Measurements from ENCODE around the gene ETV3L. TPM values are rescaled to one million over a fixed set of nuclear protein-coding genes. Genes with fewer than 3 reads are reported as not detected.

The ETV3L gene
- total and polyA plus RNA-seq, 2 of the 8 experiments (the other 6 are each of a cell fraction or from before 2014, with no cell fraction given) = 0.17 to 0.26 TPM

DNA sequence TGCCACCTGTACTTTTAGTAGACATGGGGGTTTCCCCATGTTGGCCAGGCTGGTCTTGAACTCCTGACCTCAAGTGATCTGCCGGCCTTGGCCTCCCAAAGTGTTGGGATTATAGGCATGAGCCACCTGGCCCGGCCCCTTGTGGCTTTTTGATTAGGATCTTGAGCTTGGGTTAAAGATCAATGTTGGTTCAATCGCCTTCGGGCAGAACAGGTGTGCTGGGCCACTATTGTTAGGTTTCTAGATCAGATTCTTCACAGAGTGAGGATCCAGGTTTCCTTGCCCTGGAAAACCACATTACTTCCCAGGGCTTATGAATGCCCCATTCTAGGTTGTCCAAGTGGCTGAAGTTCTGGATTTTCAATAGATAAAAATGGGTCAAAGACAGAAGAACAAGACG lies 32.5 kb upstream of the ETV3L start:
- Histone ChIP-seq H3K4me3 (ENCODE audit: extremely low read depth in 1 of 4, insufficient read depth in 2 of 4, low read depth in 3 of 4, low read length in 4 of 4) (no peak overlapping the region), H4K8ac (ENCODE audit: extremely low read depth, insufficient read depth, low read length) (no peak overlapping the region), H3K14ac (ENCODE audit: insufficient read length) (no peak overlapping the region), H3K4ac (replicated peaks; ENCODE audit: insufficient read length, low read depth, low read length) (no peak overlapping the region), H2BK5ac (ENCODE audit: low read depth, low read length) (no peak overlapping the region), H4K5ac (ENCODE audit: insufficient read length, low read depth, low read length) (no peak overlapping the region), H2BK20ac (ENCODE audit: low read length) (no peak overlapping the region), H3K79me1 (ENCODE audit: low read depth, low read length) (peaks cover 5% of the 10 kb centered on the region; the same call in 1 of the 2 replicates), H3K27ac (ENCODE audit: low read depth, low read length) (no peak overlapping the region), H4K91ac (replicated peaks; ENCODE audit: insufficient read length, low read length) (no peak overlapping the region), H2BK120ac (replicated peaks; ENCODE audit: low read depth, low read length) (no peak overlapping the region), H3K79me2 (ENCODE audit: control insufficient read depth in 1 of 2, insufficient read depth in 2 of 2, low read length in 2 of 2) (peaks cover 2 to 21% of the 10 kb centered on the region in 2 experiments; a peak in 3 of 4 replicates), H3K4me1 (replicated peaks in 1 of 4; ENCODE audit: control insufficient read depth in 3 of 4, insufficient read depth in 4 of 4, low read length in 3 of 4) (0 out of 7 replicates have a peak, but pooled peaks cover 0 to 4% (median 0%) of the 10 kb centered on the region in 4 experiments), H2BK15ac (ENCODE audit: low read length) (no peak overlapping the region), H3K9ac (replicated peaks in 1 of 4; ENCODE audit: extremely low read depth in 1 of 4, low read depth in 3 of 4, low read length in 3 of 4) (no peak overlapping the region), H3K9me3 (ENCODE audit: insufficient read depth in 2 of 2, low read depth in 1 of 2, low read length in 1 of 2) (no peaks in the 10 kb centered on the region), H3K56ac (replicated peaks; ENCODE audit: insufficient read length, low read depth, low read length) (no peak overlapping the region), H2AK5ac (ENCODE audit: low read depth, low read length) (no peak overlapping the region), H3K4me2 (ENCODE audit: insufficient read depth in 1 of 2, low read depth in 2 of 2, low read length in 2 of 2) (no peak overlapping the region), H3K18ac (ENCODE audit: extremely low read depth, low read length) (no peak overlapping the region), H3K23ac (ENCODE audit: insufficient read length) (no peak overlapping the region), H2AFZ (ENCODE audit: low read length) (no peak overlapping the region), H4K20me1 (replicated peaks in 1 of 2; ENCODE audit: control insufficient read depth in 1 of 2, insufficient read depth in 2 of 2, low read length in 2 of 2) (peaks cover 4% of the 10 kb centered on the region in 2 experiments), H3K27me3 (replicated peaks in 1 of 4; ENCODE audit: control insufficient read depth in 3 of 4, extremely low read depth in 1 of 4, insufficient read depth in 3 of 4, low read length in 3 of 4) (no peaks in the 10 kb centered on the region), H2BK12ac (ENCODE audit: low read depth, low read length) (no peak overlapping the region), H3K36me3 (ENCODE audit: control insufficient read depth in 2 of 4, insufficient read depth in 4 of 4, low read length in 3 of 4) (peaks cover 12 to 65% (median 44%) of the 10 kb centered on the region in 4 experiments; a peak in 7 of 8 replicates), H3K23me2 (ENCODE audit: low read depth, low read length) (no peaks in the 10 kb centered on the region; the same call in 1 of the 2 replicates)
- no peak for FAIRE-seq
- ChIA-PET CTCF (ENCODE audit: partially characterized antibody) (interaction anchor here (0.8 kb wide), 1 partner anchor 24 kb away, joined by 4 read pairs; no protein-coding TSS in a partner anchor), POLR2A (ENCODE audit: partially characterized antibody) (interaction anchor here (0.6 to 1.0 kb wide), 3 partner anchors 16 to 23 kb away, joined by 3 to 4 read pairs (median 3); no protein-coding TSS in a partner anchor)
- DNase-seq (ENCODE audit: low read depth in 1 of 2, low spot score in 2 of 2) = no peak
- WGBS, 2 experiments (ENCODE audit: extremely low coverage in 1 of 2, insufficient coverage in 1 of 2, insufficient read length in 1 of 2, insufficient replicate concordance in 2 of 2, low coverage in 1 of 2, low lambda C conversion rate in 2 of 2, missing lambda C conversion rate in 1 of 2) = 96% methylated on average over 5 of the region's 5 CpGs; no CpG with 5 or more reads in 1 of the 2 experiments
- TF ChIP-seq FOSL1 (IDR thresholded peaks at IDR 0.05; ENCODE audit: insufficient read depth, low read depth, low read length) (no peak), POU5F1 (IDR thresholded peaks at IDR 0.05; ENCODE audit: low read depth, low read length) (no peak), RBBP5 (IDR thresholded peaks at IDR 0.05; ENCODE audit: borderline replicate concordance, low read depth, low read length) (no peak), POLR2AphosphoS5 (IDR thresholded peaks at IDR 0.05; ENCODE audit: low read depth, low read length) (no peak), RFX5 (IDR thresholded peaks at IDR 0.05; ENCODE audit: borderline replicate concordance, low read depth, low read length) (no peak), SP2 (IDR thresholded peaks at IDR 0.05; ENCODE audit: low read length) (no peak), POLR2A (IDR thresholded peaks at IDR 0.05; ENCODE audit: control extremely low read depth in 1 of 2, low read depth in 2 of 2, low read length in 2 of 2) (no peak), TAF1 (IDR thresholded peaks at IDR 0.05; ENCODE audit: low read depth, low read length) (no peak), CBX5 (IDR thresholded peaks at IDR 0.05; ENCODE audit: low read depth, low read length) (no peak)
